GM21529 (cell line): ENCODE data around the gene DGKA.
"Not testable (repeated sequence)": the region's sequence is repeated elsewhere in the genome, so short reads cannot be mapped to it uniquely, and the experiment has no call there.

ENCODE experiments used
- ATAC-seq: cut with Tn5 transposase; IDR thresholded peaks from one replicate; pipeline ENCODE4 v1.9.1; 2021; ENCODE audit not compliant: unreplicated experiment

DGKA gene

DNA sequence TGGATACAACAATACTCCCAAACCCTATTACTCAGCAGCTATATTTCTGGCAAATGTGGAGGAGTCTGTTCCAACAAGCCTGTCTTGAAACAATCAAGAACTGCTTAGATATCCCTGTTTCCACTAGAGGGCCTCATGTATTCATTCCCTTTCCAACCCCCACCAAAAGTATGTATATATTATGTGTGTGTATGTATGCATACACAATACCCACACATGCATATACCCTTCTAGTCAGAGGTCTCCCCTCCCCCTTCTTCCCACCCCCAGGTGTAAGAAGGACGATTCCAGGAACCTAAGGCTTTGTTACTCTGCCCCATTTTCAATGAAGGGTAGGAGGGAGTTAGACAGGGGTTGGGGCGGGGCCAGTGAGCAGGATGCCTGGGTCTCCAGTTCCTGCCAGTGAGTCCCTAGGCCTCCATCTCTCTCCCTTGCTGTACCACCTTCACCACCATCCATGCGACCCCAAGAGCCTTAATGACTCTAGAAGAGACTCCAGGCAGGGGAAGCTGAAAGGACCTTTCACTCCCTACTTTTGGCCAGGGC is at the start of gene DGKA:
DGKA (plus strand) TSS at position 392 of the 546 bp plus-strand sequence. CDS start 5,342 bp downstream, outside the sequence.
- ATAC-seq, result peak; percentile 22

- no peak for ATAC-seq
These were observed 45.8 kb upstream of the DGKA start for GRCh38 chr12:55885113-55885512.

GRCh38 chr12:55891310-55891709 is 39.7 kb upstream of the DGKA start:
- no peak for ATAC-seq

DNA sequence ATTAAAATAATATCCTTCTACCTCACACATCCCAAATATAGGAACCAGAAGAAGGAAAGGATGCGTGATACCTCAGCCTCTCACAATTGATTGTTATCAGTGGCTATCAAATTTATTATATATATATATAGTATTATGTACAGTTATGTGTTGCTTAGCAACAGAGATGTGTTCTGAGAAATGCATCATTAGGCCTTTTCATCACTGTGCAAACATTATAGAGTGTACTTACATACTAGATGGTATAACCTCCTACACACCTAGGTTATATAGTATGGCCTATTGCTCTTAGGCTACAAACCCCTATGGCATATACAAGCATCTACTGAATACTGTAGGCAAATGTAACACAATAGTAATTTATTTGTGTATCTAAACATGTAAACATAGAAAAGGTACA is 37.2 kb upstream of the DGKA start:
- no peak for ATAC-seq

DNA sequence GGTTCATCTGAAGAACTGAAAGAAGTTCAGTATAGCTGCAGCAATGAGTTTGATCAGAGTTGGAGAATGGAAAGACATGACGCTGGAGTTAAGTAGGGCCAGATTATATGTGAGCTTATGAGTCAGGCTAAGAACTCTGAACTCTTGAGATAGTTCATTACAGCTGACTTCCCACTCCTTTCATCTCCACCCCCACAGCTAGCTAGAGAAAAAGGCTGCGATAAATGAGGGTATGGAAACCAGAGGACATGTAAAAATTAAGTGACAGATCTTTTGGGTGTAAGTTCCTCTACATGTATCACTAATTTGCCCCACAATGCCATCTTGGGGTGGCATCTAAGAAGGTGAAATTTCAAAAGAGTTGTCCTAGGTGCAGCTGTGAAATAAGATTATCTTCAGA is 31.9 kb upstream of the DGKA start:
- no peak for ATAC-seq

DNA sequence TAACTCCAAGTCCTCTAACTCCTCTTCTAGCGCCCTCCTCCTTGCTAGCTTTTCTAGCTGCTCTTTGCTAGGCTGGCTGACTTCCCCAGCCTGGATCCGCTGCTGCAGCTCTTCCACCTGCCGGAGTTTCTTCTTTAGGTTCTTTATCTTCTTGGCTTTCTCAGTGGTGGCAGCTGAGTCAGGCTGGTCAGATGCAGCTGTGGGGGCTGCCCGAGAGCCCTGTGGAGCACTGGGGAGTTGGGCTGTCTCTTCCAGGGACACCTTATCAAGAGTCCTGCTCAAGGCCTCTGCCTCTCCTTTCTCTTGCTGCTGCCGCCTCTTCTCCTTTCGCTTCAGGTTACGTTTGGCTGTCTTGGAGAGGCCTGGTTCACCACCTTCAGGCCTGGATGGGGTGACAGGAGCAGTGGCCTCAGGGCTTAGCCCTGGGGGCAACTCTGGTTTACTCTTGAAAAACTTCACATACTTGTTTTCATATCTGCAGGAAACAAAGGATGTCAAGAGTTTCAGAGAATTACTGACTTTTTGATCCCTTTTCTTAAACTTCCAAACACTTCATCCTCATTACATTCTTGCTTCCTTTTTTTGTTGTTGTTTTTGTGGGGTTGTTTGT is 29.0 kb upstream of the DGKA start:
- no peak for ATAC-seq

DNA sequence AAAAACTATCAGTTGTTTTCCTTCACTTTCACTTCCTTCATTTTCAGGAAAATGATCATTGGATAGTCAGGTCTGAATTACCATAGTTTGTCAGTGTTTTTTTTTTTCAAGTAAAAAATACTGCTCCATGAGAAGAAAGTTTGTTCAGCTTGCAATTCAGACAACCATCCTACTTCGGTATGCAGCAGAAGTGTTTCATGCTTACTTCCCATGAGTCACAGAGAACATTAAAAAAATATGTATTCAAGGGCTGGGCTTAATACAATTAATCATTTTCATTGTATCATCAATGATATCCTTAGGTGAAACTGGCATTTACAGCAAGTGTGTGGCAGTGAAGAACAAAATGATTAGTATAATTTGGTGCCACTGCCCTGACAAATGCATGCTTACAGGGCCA is 24.9 kb upstream of the DGKA start:
- ATAC-seq, result no peak

DNA sequence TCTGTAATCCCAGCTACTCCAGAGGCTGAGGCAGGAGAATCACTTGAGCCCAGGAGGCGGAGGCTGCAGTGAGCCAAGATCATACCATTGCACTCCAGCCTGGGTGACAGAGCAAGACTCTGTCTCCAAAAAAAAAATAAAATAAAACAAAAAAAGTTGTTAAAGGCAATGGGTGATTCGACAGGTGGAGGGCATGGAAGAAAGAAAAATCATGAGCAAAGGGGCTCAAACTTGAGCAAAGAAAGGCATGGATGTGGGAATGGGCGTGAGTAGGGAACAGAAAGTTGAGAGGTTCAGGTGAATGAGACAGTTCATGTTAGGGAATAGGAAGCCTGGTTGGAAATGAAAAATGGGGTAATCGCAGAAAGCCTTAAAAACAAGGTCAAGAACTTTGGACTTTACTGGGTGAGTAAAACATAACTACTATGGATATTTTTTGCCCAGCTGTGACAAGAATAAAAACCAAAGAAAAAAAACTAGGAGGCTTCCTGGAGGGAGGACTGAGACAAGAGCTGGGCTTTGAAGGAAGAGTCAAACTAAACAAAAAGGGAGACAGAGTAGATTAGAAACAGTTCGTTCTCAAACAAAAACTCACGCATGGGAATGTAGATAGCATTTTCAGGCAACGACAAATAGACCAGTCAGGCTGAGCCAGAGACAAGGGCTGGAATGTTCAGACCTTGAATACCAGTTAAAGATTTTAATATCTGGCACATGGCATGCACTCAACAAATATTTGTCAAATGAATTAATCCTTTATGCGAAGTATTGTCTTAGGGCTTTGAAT is 22.0 kb upstream of the DGKA start:
- no peak for ATAC-seq

DNA sequence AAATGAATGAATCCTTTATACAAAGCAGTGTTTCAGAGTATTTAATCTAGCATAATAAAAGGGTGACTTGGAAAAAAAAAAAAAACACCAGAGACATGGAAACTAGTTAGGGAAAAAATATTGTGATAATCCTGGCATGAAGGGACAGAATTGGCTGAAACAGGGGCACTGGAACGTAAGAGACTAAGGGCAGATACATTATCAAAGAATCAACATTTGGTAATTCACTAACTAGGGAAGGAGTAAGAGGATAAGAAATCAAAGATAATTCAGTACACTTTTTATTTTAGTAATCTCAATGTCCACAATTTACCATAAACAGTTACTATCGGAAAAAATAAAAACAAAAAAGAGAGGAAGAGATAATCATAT is 21.5 kb upstream of the DGKA start:
- ATAC-seq, result no peak

GRCh38 chr12:55912908-55913307 is 18.1 kb upstream of the DGKA start:
- no peak for ATAC-seq

DNA sequence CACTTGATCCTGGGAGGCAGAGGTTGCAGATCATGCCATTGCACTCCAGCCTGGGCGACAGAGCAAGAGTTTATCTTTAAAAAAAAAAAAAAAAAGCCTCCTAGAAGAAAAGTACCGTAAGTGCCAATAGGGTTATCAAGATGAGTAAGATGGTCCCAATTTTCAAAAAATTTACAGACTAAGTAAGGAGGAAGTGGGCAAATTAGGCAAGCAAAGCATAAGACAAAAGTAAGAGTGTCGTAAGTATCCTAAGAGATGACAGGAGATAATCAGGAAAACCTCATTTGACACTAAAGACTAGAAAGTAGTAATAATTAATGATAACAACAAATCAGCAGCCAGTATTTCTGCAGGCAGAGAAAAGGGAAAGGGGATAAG is 15.5 kb upstream of the DGKA start:
- no peak for ATAC-seq

DNA sequence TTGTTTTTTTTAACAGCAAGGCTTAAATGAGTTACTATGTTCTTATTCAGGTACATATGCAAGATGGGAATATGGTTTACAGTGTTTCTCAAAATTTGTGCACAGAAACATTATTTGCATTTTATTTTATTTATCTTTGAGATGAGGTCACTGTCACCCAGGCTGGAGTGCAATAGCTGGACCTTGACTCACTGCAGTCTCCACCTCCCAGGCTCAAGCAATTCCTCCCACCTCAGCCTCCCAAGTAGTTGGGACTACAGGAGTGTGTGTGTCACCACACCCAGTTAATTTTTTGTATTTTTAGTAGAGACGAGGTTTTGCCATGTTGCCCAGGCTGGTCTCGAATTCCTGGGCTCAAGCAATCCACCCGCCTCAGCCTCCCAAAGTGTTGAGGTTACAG is 11.9 kb upstream of the DGKA start:
- not testable (repeated sequence) for ATAC-seq

DNA sequence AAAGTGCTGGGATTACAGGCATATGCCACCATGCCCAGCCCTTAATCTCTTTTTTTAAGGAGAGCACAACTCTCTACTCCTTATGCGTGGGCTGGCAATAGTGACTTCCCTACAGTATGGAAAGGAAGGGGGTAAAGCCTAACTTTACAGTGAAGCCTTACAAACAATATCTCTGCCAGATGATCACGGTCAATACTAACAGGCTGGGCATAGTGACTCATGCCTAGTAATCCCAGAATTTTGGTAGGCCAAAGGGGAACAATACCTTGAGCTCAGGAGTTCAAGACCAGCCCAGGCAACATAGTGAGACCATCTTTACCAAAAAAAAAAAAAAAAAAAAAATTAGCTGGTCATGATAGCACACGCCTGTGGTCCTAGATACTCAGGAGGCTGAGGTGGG is 8.8 kb upstream of the DGKA start:
- no peak for ATAC-seq

- not testable (repeated sequence) for ATAC-seq
These were observed 7.3 kb upstream of the DGKA start for GRCh38 chr12:55923648-55924047.

DNA sequence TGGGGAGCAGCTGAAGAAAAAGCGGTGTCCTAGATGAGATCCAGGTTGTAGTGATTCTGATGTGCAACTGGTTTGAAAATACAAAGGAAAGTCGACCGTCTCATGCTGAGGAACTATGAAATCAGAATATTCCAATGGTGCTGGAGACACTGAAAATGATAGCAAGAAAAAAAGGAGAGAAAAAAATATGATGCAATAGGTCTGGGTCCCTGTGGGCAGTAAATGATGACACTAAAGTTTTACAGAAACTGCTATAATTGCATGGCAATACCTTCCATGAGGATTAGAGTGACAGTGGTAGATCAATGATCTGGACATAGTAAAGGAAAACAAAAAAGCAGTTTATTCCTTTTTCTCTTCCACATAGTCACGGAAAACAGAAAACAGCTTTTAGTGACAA is 5.6 kb upstream of the DGKA start:
- no peak for ATAC-seq

GRCh38 chr12:55925870-55926737 is 4.9 kb upstream of the DGKA start:
- peak; percentile 4 for ATAC-seq

- ATAC-seq, result peak; percentile 38
These were observed 4.0 kb upstream of the DGKA start for GRCh38 chr12:55926738-55927587.

DNA sequence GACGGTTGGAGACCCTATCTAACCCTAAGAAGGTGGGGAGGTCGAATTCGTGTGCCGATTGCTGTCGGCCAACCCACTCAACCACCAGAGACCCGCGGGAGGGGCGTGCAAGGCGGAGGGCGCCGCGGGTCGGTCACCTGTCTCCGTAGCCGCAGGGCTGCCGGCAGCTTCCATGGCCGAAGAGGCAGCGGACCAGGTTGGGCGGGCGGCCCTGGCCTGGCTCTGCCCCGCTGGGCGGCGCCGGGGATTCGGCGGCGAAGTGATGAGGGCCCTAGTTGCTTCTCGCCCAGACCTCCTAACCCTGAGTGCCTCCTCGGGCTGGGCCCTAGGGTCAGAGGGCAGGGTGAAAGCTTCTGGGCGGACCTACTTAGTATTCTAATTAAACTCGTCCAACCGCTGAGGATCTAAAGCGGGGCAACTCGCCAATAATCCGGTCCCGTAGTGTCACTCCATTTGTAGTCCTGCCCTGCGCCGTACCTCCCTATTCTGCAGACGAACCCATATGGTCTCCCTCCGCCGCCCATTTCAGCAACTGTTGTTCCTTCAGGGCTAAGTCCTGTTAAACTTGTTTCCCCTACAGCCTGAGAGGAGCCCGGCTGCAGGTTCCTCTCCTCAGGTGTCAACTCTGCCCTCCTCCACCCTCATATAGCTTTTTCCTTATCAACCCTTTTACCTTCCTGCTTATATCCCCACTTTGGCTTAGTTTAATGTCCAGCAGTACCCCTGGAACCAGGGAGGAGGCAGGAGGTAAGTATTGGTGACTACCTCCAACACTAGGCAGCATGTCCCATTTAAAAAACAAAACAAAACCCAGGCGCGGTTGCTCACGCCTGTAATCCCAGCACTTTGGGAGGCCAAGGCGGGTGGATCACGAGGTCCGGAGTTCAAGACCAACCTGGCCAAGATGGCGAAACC is 3.1 kb upstream of the DGKA start, which contains the start of gene PYM1:
PYM1 (minus strand) TSS at position 307 of the 915 bp plus-strand sequence; CDS start at position 174, 133 bp downstream.
- peak; percentile 39 for ATAC-seq

GRCh38 chr12:55929306-55929791 is 1.6 kb upstream of the DGKA start:
- ATAC-seq, result peak; percentile 37
